ENCODE results near the gene C12orf42. TPM values are rescaled to one million over a fixed set of nuclear protein-coding genes. Genes with fewer than 3 reads are reported as not detected.

C12orf42 gene
- not detected in 2 replicates for total RNA-seq (2014; rRNA removed)
- Bru-seq, nascent RNA, result percentile 10 among the genes with signal in this experiment
- percentile 4 among the genes with signal in this experiment for BruChase-seq, experiment 1, labeled RNA remaining after a 6-hour chase
- percentile 11 among the genes with signal in this experiment for BruChase-seq, experiment 2, labeled RNA remaining after a 2-hour chase
- long read RNA-seq, result 0 reads

GRCh38 chr12:103495469-103496456 is at the start of gene C12orf42:
Gene C12orf42, minus strand, starts transcription at chr12:103495968. Its CDS starts 17,542 bp downstream, at chr12:103478426.
- Histone ChIP-seq H3K27ac (ENCODE audit: low read length) (no peak within 1 kb of the TSS), H3K4me2 (ENCODE audit: low read length) (peak within 1 kb of the TSS; percentile 84), H3K9ac (ENCODE audit: low read length) (no peak within 1 kb of the TSS), H3K79me2 (ENCODE audit: low read length) (no peaks in the 10 kb centered on the region), H2AFZ (ENCODE audit: low read length) (peak within 1 kb of the TSS; percentile 95), H3K27me3 (ENCODE audit: low read length) (peaks cover 29% of the 10 kb centered on the region), H3K9me2 (replicated peaks; ENCODE audit: low read length) (no peaks in the 10 kb centered on the region), H3K9me3 (ENCODE audit: low read length) (no peaks in the 10 kb centered on the region), H4K20me1 (ENCODE audit: low read length) (no peaks in the 10 kb centered on the region), H3K4me3 (ENCODE audit: low read length) (peak within 1 kb of the TSS; percentile 65), H3K4me1 (ENCODE audit: insufficient read depth, low read length) (peaks cover 15% of the 10 kb centered on the region), H3F3A (ENCODE audit: low read length, unreplicated experiment) (no peaks in the 10 kb centered on the region), H3K36me3 (ENCODE audit: low read depth, low read length) (no peaks in the 10 kb centered on the region)
- no TSS peak for BruUV-seq (replicated peaks)
- POLR2A ChIA-PET (ENCODE audit: unreplicated experiment), result no interaction called here
- CTCF ChIA-PET, result no interaction called here
- peak; percentile 76 for DNase-seq
- TF ChIP-seq EZH2phosphoT487 (IDR thresholded peaks at IDR 0.05; ENCODE audit: borderline replicate concordance, low read length), result no peak
- TF ChIP-seq CTCF (conservative IDR thresholded peaks at IDR 0.05; ENCODE audit: low read depth, low read length), result peak; percentile 91
- intact Hi-C loops (cut with micrococcal nuclease), result loop anchor here (1.0 kb wide), 2 partner anchors 53 to 137 kb away; no protein-coding TSS in a partner anchor
- peak; percentile 81 for ATAC-seq

- no peaks in the 10 kb centered on the region for H3K36me3 ChIP-seq (ENCODE audit: low read depth, low read length)
- no peak overlapping the region for H3K27ac ChIP-seq (ENCODE audit: low read length)
- TF ChIP-seq CTCF (conservative IDR thresholded peaks at IDR 0.05; ENCODE audit: low read depth, low read length) (no peak), EZH2 (IDR thresholded peaks at IDR 0.05; ENCODE audit: low read length, unreplicated experiment) (no peak), EZH2phosphoT487 (IDR thresholded peaks at IDR 0.05; ENCODE audit: borderline replicate concordance, low read length) (no peak)
- H3K9me3 ChIP-seq (ENCODE audit: low read length), result no peaks in the 10 kb centered on the region
- DNase-seq (no peak), ATAC-seq (no peak)
- no peaks in the 10 kb centered on the region for H3F3A ChIP-seq (ENCODE audit: low read length, unreplicated experiment)
- H3K79me2 ChIP-seq (ENCODE audit: low read length), result no peaks in the 10 kb centered on the region
- peaks cover 22% of the 10 kb centered on the region for H3K4me1 ChIP-seq (ENCODE audit: insufficient read depth, low read length)
- H3K4me2 ChIP-seq (ENCODE audit: low read length), result no peak overlapping the region
- H3K4me3 ChIP-seq (ENCODE audit: low read length), result no peak overlapping the region
- H2AFZ ChIP-seq (ENCODE audit: low read length), result no peak overlapping the region
- no peaks in the 10 kb centered on the region for H3K9me2 ChIP-seq (replicated peaks; ENCODE audit: low read length)
- H4K20me1 ChIP-seq (ENCODE audit: low read length), result no peaks in the 10 kb centered on the region
- CTCF ChIA-PET, result no interaction called here
- no peak overlapping the region for H3K9ac ChIP-seq (ENCODE audit: low read length)
- BruUV-seq (replicated peaks), result no TSS peak
- POLR2A ChIA-PET (ENCODE audit: unreplicated experiment), result no interaction called here
- intact Hi-C loops (cut with micrococcal nuclease), result no loop called here
- no peaks in the 10 kb centered on the region for H3K27me3 ChIP-seq (ENCODE audit: low read length)
Observed at GRCh38 chr12:103542078-103542477, 46.3 kb upstream of the C12orf42 start.
